Renal cortex interstitium (tissue), 11 donors: ENCODE data around the gene NINJ2. TPM values are rescaled to one million over a fixed set of nuclear protein-coding genes. Genes with fewer than 3 reads are reported as not detected.
A peak's percentile ranks its signal among the peaks of the same experiment; 100 is the strongest.
"Not testable (repeated sequence)": the region's sequence is repeated elsewhere in the genome, so short reads cannot be mapped to it uniquely, and the experiment has no call there.

Source experiments
- DNase-seq, 11 donors: peaks; one replicate each; pipeline ENCODE4 v3.0.0-alpha.2; 2013; ENCODE audit warnings: low read depth in 9 of 11, low spot score in 4 of 11; ENCODE audit errors: extremely low read depth in 1 of 11
- polyA plus RNA-seq, 3 donors: library from polyadenylated mRNA; unstranded; fragments of 120-200 nt; gene quantifications; one replicate each; pipeline ENCODE4 v1.2.1, GENCODE V29; 2013; ENCODE audit not compliant: insufficient read length in 3 of 3

Gene NINJ2
- polyA plus RNA-seq, 3 donors, result 0.89 to 2.0 (median 1.4) TPM

GRCh38 chr12:578748-579419, 84.4 kb downstream of the NINJ2 start:
- no peak for DNase-seq

GRCh38 chr12:577994-578747, 85.1 kb downstream of the NINJ2 start:
- not testable (repeated sequence) for DNase-seq

DNA sequence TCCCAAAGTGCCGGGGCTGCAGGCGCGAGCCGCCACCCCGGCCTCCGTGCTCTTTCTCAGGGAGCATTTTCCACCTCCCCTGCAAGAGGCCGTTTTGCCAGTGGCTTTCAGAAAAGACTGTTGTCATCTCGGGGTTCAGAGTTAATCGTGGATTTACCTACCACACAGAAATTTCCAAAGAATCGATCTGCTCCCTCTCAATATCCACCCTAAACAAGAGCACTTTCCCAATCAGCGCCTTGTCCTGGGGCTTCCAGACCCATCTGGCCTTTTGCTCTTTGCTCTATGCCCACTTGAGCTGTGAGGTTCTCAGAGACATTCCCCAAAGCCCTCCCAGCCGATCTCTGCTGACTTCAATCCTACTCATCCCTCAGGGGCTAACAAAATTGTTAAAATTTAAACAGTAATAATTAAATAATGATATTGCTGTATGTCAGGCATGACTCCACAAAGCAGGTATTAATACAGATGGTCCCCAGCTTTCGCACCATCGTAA, 86.6 kb downstream of the NINJ2 start:
- no peak for DNase-seq

GRCh38 chr12:575948-576614, 87.2 kb downstream of the NINJ2 start:
- peak in 9 of 11 donors; percentile 48 to 72 (median 65) for DNase-seq

- DNase-seq, result no peak
Observed at GRCh38 chr12:575129-575502, 88.1 kb downstream of the NINJ2 start.

- DNase-seq, result no peak
Observed at GRCh38 chr12:574475-575128, 88.6 kb downstream of the NINJ2 start.

DNA sequence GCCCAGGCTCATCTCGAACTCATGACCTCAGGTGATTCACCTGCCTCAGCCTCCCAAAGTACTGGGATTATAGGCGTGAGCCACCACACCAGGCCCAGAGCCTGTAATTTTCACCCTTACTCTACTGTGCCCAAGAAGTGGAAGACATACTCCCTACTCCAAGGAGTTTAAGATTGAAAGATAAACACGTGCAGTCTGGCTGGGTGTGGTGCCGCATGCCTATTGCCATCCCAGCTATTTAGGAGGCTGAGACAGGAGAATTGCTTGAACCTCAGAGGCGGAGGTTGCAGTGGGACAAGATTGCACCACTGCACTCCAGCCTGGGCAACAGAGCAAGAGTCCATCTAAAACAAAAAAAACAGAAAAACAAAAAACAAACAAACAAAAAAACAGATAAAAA, 90.0 kb downstream of the NINJ2 start:
- no peak for DNase-seq

DNA sequence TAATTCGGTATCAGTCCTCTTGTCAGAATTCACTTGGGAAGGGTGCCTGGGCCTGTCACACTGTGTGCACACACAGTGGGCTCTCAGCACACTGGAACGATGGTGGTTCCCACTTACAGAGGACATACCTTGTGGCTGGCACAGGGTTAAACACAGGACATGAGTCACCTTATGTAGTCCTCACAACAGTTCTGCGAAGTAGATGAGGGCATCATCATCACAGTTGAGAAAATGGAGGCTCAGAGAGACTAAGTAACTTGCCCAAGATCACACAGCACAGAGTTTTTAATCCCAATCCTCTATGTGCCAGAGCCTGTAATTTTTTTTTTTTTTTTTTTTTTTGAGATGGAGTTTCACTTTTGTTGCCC, 90.7 kb downstream of the NINJ2 start:
- no peak for DNase-seq

- no peak for DNase-seq
Observed at GRCh38 chr12:571795-572531, 91.3 kb downstream of the NINJ2 start.

- DNase-seq, result no peak
Observed at GRCh38 chr12:570921-571794, 92.1 kb downstream of the NINJ2 start.

- DNase-seq, result no peak
Observed at GRCh38 chr12:570435-570920, 92.8 kb downstream of the NINJ2 start.

DNA sequence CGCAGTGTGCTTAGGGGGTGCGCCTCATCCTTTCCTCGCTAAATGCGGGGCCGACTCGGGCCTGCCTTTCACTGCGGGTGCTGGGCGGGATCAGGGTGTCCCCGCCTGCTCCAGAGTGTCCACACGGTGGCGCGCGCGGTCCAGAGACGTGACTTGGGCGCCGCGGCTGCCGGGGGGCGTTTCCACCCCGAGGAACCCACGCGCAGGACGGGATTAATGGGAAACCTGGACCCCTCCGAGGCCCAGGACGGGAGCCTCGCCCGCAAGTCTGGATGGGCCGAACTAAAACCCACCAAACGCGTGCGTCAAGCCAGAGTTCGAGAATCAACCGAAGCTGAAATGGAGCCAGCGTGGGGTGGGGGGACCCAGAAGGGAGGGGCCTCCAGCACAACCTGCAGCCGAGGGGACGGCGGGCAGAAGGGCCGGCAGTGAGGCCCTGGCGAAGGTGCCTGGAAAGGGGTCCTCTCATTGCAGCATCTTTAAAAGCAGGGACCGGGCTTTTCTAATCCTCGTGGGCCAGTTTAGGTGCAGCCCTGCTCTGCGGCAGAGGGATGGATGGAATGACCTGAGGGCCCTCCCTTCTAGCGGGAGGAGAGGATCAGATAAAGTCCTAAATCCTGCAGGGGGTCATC, 93.3 kb downstream of the NINJ2 start:
- peak in 10 of 11 donors; percentile 54 to 81 (median 78) for DNase-seq

DNA sequence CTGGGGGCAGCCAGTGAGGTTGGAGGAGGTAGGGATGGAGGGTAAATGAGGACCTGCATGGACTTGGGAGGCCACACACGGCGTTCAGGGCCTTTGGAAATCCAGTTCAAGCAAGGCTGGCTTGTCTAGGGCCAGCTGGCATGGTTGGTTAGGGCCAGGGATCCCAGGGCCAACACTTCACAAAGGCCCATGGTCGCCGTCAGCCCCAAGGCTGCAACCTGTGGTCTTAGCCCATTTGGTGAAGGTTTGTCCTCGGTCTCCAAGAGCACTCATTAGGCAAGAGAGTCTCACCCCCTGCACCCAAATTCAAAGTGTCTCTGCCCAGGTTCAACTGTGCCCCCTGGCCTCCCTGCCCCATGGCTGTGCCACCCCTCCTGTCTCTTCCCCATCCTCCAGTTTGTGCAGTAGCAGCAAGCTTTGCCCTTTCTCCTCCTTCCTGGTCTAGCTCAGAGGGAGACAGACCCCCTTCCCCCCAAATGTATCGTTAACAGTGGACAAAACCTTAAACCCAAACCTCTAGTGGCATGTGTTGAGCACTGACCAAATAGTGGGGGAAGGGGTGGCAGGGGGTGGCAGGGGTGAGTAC, 94.1 kb downstream of the NINJ2 start:
- DNase-seq, result no peak

- no peak for DNase-seq
Observed at GRCh38 chr12:568486-568885, 94.8 kb downstream of the NINJ2 start.

DNA sequence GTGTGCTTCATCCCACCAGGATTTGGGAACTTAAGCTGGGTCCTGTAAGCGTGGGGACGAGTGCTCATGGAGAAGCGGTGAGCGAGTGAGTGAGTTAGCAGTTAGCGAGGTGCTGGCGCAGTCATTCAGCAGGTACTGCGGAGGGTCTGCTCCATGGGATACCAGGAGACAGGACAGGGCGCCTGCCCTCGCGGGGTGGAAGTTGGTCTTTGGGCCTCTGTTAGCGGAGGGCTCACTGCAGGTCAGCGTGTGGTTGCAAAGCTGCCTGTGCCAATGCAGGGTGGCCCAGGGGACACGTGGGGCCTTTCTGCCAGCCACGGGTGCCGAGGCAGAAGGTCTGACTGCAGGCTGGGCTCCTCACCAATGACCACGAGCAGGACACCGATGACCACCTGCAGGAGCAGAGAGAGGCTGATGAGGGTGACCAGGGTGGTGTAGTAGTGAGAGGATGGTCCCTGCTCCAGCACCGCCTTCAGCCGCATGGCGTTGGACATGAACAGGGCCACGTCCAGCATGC, 97.6 kb downstream of the NINJ2 start:
- DNase-seq, result no peak

DNA sequence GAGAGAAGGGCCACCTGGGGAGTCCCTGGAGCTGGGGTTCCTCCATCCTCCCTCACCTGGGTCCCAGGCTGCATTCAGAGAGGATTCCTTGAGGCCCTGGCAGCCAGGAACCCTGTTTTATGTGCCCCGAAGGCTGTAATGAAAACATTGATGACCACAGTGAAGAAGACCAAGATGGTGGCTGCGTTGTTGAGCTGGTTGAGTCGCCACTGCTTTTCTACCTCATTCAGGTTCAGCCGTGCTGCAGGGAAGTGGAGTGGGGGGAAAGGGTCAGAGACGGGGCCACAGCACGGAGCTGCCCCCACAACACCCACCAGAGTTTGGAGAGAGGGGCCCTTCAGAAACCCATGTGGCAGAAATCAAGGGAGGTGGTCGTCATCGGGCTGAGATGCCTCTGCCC, 98.1 kb downstream of the NINJ2 start:
- DNase-seq, result no peak

GRCh38 chr12:563787-564298, 99.4 kb downstream of the NINJ2 start:
- no peak for DNase-seq
